GM18517 (cell line): ENCODE results near the gene PLPPR4.
"Not testable (repeated sequence)": the region's sequence is repeated elsewhere in the genome, so short reads cannot be mapped to it uniquely, and the experiment has no call there.

ENCODE experiments used
- ATAC-seq: cut with Tn5 transposase; IDR thresholded peaks from one replicate; pipeline ENCODE4 v1.9.1; 2021; ENCODE audit warnings: mild to moderate bottlenecking, moderate library complexity; ENCODE audit not compliant: unreplicated experiment

Gene PLPPR4

DNA sequence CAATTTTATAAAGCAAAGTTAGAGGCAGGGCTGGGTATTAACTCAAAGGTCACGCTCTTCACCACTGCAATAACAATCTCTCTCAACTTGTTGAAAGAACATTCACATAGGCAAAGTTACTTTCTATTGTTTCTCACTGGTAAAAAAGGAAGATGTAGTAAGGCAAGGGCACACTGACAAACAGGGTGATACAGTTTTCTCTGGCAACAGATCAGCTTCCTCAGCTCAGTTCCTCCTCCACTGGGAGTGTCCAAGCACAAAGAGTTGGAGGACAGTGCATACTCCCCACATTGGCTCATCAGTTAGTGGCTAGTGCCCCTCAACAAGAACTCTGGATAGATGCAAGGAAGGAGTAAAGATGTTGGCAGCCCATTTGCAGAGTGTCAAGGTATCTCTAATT is 3.7 kb downstream of the PLPPR4 start:
- no peak for ATAC-seq

DNA sequence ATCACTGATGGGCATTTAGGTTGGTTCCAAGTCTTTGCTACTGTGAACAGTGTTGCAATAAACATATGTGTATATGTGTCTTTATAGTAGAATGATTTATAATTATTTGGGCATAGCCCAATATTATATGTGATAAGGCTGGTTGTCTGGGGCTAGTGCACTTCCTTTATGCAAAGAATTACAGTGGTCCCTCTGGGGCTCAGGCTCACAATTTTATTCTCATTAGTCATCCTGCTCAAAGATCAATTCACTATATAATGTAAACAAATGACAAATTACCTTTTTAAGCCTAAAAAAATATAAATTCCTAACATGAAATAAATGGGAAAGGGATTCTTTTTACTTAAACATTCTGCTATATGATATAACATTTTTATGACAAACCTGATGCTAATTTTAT is 5.0 kb downstream of the PLPPR4 start:
- ATAC-seq, result no peak

DNA sequence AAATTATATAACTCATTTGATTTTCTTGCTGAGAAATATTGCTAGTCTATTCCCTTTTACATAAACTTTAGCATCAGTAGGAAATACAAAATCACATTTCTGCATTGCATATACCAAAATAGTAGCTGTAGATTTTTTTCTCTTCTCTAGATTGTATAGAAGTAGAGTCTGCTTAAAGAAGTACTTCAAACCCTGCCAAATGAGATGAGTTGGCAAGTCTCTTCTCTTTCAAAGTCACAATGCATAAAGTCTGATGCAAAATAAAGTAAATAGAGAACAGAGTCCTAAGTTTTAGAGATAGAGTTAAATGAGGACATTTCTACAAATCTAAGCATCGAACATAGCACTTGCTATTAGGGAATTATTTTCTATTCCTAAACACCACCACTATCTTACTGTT is 6.4 kb downstream of the PLPPR4 start:
- no peak for ATAC-seq

GRCh38 chr1:99271249-99271648 is 7.0 kb downstream of the PLPPR4 start:
- ATAC-seq, result no peak

DNA sequence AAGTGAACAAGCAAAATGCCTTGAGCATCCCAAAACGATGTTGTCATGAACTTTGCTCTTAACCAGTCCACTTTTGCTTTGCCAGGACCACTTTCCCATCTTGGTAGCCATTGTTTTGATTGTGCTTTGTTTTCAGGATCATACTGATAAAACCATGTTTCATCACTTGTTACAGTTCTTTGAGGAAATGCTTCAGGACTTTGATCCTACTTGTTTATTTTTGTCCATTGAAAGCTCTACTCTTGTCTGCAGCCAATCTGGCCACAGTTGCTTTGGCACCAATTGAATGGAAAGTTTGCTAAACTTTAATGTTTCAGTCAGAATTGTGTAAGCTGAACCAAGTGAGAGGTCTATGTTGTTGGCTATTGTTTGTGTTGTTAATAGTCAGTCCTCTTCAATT is 12.8 kb downstream of the PLPPR4 start:
- no peak for ATAC-seq

DNA sequence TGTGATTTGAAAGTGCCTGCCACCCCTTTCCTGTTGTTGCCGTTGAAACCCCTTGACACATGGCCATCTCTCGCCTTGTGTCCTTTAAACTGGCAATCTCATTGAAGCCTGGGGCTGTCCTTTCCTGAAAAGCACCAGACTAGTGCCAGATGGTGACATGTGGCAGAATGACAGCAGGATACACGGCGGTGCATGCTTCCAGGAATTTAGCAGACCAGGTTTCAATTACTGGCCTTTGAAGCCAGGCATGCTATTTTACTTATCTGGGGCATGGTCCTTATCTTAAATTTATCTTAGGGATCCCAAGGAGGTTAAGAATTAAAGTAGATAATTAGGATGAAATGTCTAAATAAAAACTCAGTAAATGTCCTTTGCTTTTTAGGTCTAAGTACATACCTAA is 15.2 kb downstream of the PLPPR4 start:
- ATAC-seq, result no peak

GRCh38 chr1:99281105-99281504 is 16.8 kb downstream of the PLPPR4 start:
- ATAC-seq, result no peak

- ATAC-seq, result no peak
Measured at GRCh38 chr1:99282536-99282935, 18.2 kb downstream of the PLPPR4 start.

- ATAC-seq, result not testable (repeated sequence)
Measured at GRCh38 chr1:99283521-99283920, 19.2 kb downstream of the PLPPR4 start.

- ATAC-seq, result no peak
Measured at GRCh38 chr1:99292886-99293285, 28.6 kb downstream of the PLPPR4 start.

DNA sequence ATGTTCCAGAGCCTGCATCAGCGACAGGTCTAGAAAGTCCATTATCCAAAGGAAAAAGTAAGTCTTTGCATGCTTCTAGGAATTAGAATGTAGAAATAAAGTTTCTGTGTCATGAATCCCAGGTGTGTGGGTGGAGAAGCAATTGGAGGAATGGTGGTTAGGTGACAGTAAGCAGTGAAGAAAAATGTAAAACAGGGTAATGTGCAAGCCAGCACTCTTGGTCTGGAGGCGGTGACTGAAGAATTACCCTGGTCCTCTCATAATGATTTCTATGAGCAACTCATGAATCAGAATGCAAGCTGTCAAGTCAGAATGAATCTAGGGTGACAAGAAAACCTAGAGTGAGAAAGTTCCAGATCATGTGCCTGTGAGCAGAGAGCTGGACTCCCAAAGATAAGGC is 33.6 kb downstream of the PLPPR4 start:
- no peak for ATAC-seq

DNA sequence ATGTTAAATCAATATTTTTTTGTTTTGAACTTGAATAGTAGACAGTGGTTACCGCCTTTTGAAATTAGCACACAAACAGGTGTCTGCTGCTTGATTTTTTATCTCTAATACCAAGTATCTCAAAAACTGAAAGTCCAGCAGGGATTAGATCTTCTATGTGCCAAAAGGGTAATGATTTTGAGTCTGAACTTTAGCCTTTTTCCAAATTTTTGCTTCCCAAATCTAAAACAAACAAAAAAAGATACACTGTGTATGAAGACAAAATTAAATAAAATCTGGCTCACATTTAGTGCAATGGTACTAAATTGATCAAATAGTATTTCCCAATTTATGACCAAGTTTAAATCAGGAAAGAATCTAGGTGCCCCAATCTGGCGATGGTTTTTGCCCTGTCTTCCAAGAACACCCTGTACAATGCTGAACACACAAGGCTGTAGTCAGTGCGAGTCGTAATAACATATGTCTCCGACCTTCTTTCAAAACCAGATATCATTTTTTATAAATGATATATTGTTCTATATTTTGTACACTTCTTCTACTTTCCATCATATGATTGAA is 40.5 kb downstream of the PLPPR4 start:
- no peak for ATAC-seq

GRCh38 chr1:99305626-99306025 is 41.3 kb downstream of the PLPPR4 start:
- no peak for ATAC-seq

- no peak for ATAC-seq
Measured at GRCh38 chr1:99306056-99306455, 41.8 kb downstream of the PLPPR4 start.

- no peak for ATAC-seq
Measured at GRCh38 chr1:99306644-99307043, 42.4 kb downstream of the PLPPR4 start.

GRCh38 chr1:99315305-99315704 is 51.0 kb downstream of the PLPPR4 start:
- ATAC-seq, result no peak

GRCh38 chr1:99326215-99326949 is 62.1 kb downstream of the PLPPR4 start:
- no peak for ATAC-seq

GRCh38 chr1:99327357-99327756 is 63.1 kb downstream of the PLPPR4 start:
- no peak for ATAC-seq

GRCh38 chr1:99328171-99328570 is 63.9 kb downstream of the PLPPR4 start:
- no peak for ATAC-seq

GRCh38 chr1:99331083-99331482 is 66.8 kb downstream of the PLPPR4 start:
- ATAC-seq, result no peak

DNA sequence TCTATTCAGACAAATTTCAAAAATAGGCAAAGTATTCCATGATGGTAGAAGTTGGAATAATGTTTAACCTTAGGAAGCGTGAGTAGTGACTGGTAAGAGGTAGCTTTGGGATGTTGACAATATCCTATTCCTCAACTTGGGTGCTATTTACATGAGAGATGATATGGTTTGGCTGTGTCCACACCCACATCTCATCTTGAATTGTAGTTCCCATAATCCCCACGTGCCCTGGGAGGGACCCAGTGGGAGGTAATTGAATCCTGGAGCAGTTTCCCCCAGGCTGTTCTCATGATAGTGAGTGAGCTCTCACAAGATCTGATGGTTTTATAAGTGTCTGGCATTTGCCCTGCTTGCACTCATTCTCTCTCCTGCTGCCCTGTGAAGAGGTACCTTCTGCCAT is 67.3 kb downstream of the PLPPR4 start:
- ATAC-seq, result no peak

GRCh38 chr1:99332561-99332960 is 68.3 kb downstream of the PLPPR4 start:
- ATAC-seq, result no peak

- ATAC-seq, result no peak
Measured at GRCh38 chr1:99334991-99335390, 70.7 kb downstream of the PLPPR4 start.
